ENCODE measurements around the gene CREBZF. TPM values are rescaled to one million over a fixed set of nuclear protein-coding genes. Genes with fewer than 3 reads are reported as not detected.

The CREBZF gene
- total RNA-seq, 1 donor from 2014 or later: 12.9 TPM

GRCh38 chr11:85704967-85705366 lies 40.0 kb upstream of the CREBZF start:
- Histone ChIP-seq H3K27ac (replicated peaks) (no peak overlapping the region), H3K9me3 (replicated peaks) (no peaks in the 10 kb centered on the region), H3K4me1 (no peaks in the 10 kb centered on the region), H3K27me3 (ENCODE audit: low read depth) (no peaks in the 10 kb centered on the region), H3K36me3 (no peaks in the 10 kb centered on the region), H3K4me3 (no peak overlapping the region)
- no peak for TF ChIP-seq CTCF (IDR thresholded peaks at IDR 0.05; ENCODE audit: borderline replicate concordance)
- DNase-seq: no peak
- intact Hi-C loops (cut with micrococcal nuclease): no loop called here

GRCh38 chr11:85699957-85700741 lies 35.2 kb upstream of the CREBZF start:
- H3K27me3 ChIP-seq (ENCODE audit: low read depth): no peaks in the 10 kb centered on the region
- H3K4me3 ChIP-seq: no peak overlapping the region
- TF ChIP-seq CTCF (IDR thresholded peaks at IDR 0.05; ENCODE audit: borderline replicate concordance): no peak
- H3K27ac ChIP-seq (replicated peaks): no peak overlapping the region
- H3K36me3 ChIP-seq: no peaks in the 10 kb centered on the region
- DNase-seq: no peak
- H3K9me3 ChIP-seq (replicated peaks): no peaks in the 10 kb centered on the region
- no peaks in the 10 kb centered on the region for H3K4me1 ChIP-seq
- intact Hi-C loops (cut with micrococcal nuclease): loop anchor here (10.0 kb wide), 1 partner anchor 115 kb away; the partner anchor contains the start of gene SYTL2

GRCh38 chr11:85698195-85698594 lies 33.3 kb upstream of the CREBZF start:
- Histone ChIP-seq H3K4me1 (no peaks in the 10 kb centered on the region), H3K4me3 (no peak overlapping the region), H3K27ac (replicated peaks) (no peak overlapping the region), H3K27me3 (ENCODE audit: low read depth) (no peaks in the 10 kb centered on the region), H3K9me3 (replicated peaks) (no peaks in the 10 kb centered on the region), H3K36me3 (no peaks in the 10 kb centered on the region)
- DNase-seq: no peak
- intact Hi-C loops (cut with micrococcal nuclease): loop anchor here (10.0 kb wide), 1 partner anchor 117 kb away; the partner anchor contains the start of gene SYTL2
- no peak for TF ChIP-seq CTCF (IDR thresholded peaks at IDR 0.05; ENCODE audit: borderline replicate concordance)

GRCh38 chr11:85697747-85698146 lies 32.8 kb upstream of the CREBZF start:
- Histone ChIP-seq H3K9me3 (replicated peaks) (no peaks in the 10 kb centered on the region), H3K4me3 (no peak overlapping the region), H3K36me3 (no peaks in the 10 kb centered on the region), H3K27ac (replicated peaks) (no peak overlapping the region), H3K27me3 (ENCODE audit: low read depth) (no peaks in the 10 kb centered on the region), H3K4me1 (no peaks in the 10 kb centered on the region)
- intact Hi-C loops (cut with micrococcal nuclease): loop anchor here (10.0 kb wide), 1 partner anchor 117 kb away; the partner anchor contains the start of gene SYTL2
- TF ChIP-seq CTCF (IDR thresholded peaks at IDR 0.05; ENCODE audit: borderline replicate concordance): no peak
- no peak for DNase-seq

- Histone ChIP-seq H3K27me3 (ENCODE audit: low read depth) (no peaks in the 10 kb centered on the region), H3K36me3 (no peaks in the 10 kb centered on the region), H3K9me3 (replicated peaks) (no peaks in the 10 kb centered on the region), H3K4me3 (no peak overlapping the region), H3K4me1 (no peaks in the 10 kb centered on the region), H3K27ac (replicated peaks) (no peak overlapping the region)
- intact Hi-C loops (cut with micrococcal nuclease): loop anchor here (10.0 kb wide), 1 partner anchor 119 kb away; the partner anchor contains the start of gene SYTL2
- TF ChIP-seq CTCF (IDR thresholded peaks at IDR 0.05; ENCODE audit: borderline replicate concordance): no peak
- DNase-seq: no peak
These were observed 30.6 kb upstream of the CREBZF start for GRCh38 chr11:85695546-85695945.
